HEK293T (cell line): Measurements from ENCODE around the gene ZDHHC11.
"Not testable (repeated sequence)": the region's sequence is repeated elsewhere in the genome, so short reads cannot be mapped to it uniquely, and the experiment has no call there.

ENCODE experiments used
- ARNT ChIP-seq: fragments of 450-650 bp; IDR thresholded peaks from 2 replicates; pipeline ENCODE4 v1.6.1; 2017; ENCODE audit warnings: mild to moderate bottlenecking
- BHLHE40 ChIP-seq: fragments of 450-650 bp; IDR thresholded peaks from 2 replicates; pipeline ENCODE4 v1.6.1; 2016; ENCODE audit warnings: mild to moderate bottlenecking, moderate library complexity, borderline replicate concordance
- ELF4 ChIP-seq: fragments of 450-650 bp; IDR thresholded peaks from 2 replicates; pipeline ENCODE4 v1.6.1; 2017; ENCODE audit warnings: antibody characterized with exemption
- FOXK2 ChIP-seq: fragments of 450-650 bp; IDR thresholded peaks from 2 replicates; pipeline ENCODE4 v1.6.1; 2016; ENCODE audit warnings: mild to moderate bottlenecking
- FOXM1 ChIP-seq: fragments of 450-650 bp; IDR thresholded peaks from 2 replicates; pipeline ENCODE4 v1.6.1; 2017; ENCODE audit warnings: mild to moderate bottlenecking, borderline replicate concordance
- HDGF ChIP-seq: fragments of 450-650 bp; IDR thresholded peaks from 2 replicates; pipeline ENCODE4 v1.6.1; 2017; ENCODE audit warnings: antibody characterized with exemption, borderline replicate concordance
- SP1 ChIP-seq: fragments of 450-650 bp; IDR thresholded peaks from 2 replicates; pipeline ENCODE4 v1.6.1; 2017
- SUZ12 ChIP-seq: fragments of 450-650 bp; IDR thresholded peaks from 2 replicates; pipeline ENCODE4 v1.6.1; 2016; ENCODE audit warnings: mild to moderate bottlenecking
- TARDBP ChIP-seq: fragments of 450-650 bp; IDR thresholded peaks from 2 replicates; pipeline ENCODE4 v1.6.1; 2016
- ZNF384 ChIP-seq: fragments of 450-650 bp; IDR thresholded peaks from 2 replicates; pipeline ENCODE4 v1.6.1; 2016
- TF ChIP-seq, protein P1 (sequence below): fragments of 450-650 bp; IDR thresholded peaks from 2 replicates; pipeline ENCODE4 v1.6.1; 2016

DNA sequence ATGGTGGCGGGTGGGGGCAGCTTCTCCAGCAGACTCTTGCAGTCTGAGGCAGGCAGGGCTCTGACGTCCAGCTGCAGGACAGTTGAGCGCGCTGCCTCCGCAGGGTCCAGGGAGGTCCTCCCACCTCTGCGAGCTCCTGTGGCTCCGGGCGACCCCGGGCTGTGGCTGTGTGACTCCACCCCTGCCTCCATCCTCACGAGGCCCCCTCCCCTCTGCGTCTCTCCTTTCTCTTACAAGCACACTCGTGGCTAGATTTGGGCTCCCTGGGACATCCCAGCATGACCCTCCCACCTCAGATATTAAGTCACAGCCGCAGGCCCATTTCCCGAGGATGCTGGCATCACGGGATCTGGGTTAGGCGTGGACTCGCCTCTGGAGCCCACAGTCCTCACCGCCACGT lies 100.6 kb downstream of the ZDHHC11 start:
- TF ChIP-seq BHLHE40, FOXM1, ZNF384, HDGF, ARNT, ELF4, SP1, FOXK2, SUZ12, TARDBP: not testable (repeated sequence)
- TF ChIP-seq, protein P1, sequence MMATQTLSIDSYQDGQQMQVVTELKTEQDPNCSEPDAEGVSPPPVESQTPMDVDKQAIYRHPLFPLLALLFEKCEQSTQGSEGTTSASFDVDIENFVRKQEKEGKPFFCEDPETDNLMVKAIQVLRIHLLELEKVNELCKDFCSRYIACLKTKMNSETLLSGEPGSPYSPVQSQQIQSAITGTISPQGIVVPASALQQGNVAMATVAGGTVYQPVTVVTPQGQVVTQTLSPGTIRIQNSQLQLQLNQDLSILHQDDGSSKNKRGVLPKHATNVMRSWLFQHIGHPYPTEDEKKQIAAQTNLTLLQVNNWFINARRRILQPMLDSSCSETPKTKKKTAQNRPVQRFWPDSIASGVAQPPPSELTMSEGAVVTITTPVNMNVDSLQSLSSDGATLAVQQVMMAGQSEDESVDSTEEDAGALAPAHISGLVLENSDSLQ, result not testable (repeated sequence)
